Limb (tissue), 2 donors: Measurements from ENCODE around the gene FCGBP.
"Not testable (repeated sequence)": the region's sequence is repeated elsewhere in the genome, so short reads cannot be mapped to it uniquely, and the experiment has no call there.

Experiments used
- DNase-seq, 2 donors: peaks; one replicate each; pipeline ENCODE4 v3.0.0-alpha.2; 2016; ENCODE audit errors: extremely low spot score in 2 of 2

FCGBP gene

DNA sequence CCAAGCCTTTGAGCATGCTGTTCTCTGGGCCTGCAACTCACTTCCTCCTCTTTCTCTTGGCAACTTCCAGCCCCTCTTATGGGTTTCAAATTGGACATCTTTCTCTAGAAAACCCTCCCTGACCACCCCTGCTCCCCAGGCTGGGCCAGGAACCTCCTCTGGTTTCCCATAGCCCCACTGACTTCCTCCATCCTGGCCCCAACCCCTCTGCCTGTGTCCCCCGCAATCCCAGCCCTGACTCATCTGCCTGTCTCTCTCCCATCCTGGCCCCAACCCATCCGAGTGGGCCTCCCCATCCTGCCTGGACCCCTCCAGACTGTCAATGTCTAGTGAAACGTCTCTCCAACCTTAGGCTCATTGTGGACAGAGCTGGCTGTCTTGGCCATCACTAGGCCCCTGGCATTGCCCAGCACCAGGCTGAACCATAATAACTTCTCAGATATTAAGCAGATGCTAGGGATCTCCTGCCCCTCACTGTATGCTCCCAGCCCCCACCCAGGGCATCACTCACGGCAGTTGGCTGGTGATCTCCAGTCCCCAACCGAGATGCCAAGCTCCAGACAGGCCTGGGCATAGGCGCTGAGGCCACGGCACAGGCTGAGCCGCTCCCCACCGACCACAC lies 16.8 kb downstream of the FCGBP start:
- no peak for DNase-seq

DNA sequence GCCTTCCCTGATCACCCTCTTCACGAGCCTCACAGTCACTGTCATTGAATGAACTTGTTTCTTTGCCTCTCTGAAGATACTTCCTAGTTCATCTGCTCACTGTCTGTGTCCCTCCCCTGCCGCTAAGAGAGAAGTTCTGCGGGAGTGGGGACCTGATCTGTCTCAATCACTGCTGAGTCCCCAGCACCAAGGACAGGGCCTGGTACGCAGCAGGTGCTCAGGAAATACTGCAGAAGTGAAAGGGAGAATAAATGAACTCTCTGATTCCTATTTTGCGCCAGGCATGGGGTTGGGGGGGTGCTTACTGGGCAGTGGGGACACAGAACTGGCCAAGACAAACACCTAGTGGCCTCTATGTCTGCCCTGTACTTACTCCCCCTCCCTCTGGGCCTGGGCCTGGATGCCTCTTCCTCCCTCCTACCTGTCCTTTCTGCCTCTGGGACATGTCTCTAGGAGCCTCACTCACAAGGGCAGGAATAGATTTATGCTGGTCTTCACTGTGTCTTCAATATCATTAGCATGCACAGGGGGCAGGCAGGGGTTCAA lies 17.5 kb downstream of the FCGBP start:
- no peak for DNase-seq

DNA sequence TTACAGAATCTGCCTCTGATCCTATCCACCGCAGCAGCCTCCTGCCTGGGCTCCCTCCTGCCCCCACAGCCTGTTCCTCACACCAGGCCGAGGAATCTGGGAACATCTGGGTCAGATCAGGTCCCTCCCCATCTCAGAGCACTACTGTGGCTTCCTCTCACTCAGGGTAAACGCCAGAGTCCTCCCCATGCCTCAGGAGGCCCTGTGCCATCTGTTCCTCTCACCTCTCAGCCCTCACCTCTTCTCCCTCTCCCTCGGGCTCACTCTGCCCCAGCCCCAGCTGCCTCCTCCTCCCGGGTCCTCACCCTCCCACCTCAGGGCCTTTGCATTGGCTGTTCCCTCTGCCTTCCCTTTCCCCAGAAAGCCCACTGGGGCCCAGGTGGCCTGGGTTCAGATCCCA lies 18.2 kb downstream of the FCGBP start:
- DNase-seq, result no peak

DNA sequence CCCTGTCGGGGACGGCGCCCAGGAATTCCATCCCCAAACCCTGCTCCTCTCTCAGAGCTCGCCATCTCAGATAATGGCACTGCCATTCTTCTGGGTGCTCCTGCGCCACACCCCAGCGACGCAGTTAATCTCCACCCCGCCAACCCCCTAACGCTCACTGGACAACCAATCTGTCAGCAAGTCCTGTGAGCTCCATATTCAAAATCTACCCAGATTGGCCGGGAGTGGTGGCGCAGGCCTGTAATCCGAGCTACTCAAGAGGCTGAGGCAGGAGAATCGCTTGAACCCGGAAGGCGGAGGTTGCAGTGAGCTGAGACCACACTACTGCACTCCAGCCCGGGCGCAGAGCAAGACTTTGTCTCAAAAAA lies 18.6 kb downstream of the FCGBP start:
- DNase-seq, result no peak

DNA sequence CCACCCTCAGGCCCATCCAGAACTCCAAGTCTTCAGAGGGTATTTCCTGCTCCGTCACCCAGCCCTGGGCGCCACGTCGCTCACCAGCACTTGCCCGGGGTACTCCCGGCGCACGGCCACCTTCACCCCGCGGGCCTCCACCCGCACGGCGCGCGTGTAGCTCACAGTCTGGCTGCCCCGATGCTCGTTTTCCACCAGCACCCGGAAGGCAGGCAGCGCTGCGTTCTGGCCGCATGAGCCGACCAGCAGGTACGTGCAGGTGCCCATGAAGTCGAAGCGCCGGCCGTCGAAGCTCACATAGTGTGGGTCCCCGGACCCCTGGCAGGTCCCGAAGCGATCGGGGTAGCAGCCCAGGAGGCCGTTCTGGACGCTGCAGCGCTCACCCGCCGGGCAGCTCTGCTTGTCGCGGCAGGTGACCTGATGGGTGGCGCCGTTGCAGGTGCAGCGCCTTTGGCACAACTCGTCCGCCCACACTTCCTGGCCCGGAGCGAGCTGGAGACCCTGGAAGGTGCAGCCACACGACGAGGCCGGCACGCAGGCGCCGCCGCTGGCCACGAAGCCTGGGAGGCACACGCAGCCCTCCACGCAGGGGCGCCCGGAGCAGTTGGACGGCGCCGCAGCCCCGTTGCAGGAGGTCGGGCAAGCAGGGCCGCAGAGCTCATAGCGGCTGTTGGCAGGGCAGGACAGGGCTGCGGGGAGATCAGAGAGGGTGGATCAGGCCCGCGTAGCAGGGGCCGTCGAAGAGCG lies 19.2 kb downstream of the FCGBP start:
- DNase-seq, result no peak

DNA sequence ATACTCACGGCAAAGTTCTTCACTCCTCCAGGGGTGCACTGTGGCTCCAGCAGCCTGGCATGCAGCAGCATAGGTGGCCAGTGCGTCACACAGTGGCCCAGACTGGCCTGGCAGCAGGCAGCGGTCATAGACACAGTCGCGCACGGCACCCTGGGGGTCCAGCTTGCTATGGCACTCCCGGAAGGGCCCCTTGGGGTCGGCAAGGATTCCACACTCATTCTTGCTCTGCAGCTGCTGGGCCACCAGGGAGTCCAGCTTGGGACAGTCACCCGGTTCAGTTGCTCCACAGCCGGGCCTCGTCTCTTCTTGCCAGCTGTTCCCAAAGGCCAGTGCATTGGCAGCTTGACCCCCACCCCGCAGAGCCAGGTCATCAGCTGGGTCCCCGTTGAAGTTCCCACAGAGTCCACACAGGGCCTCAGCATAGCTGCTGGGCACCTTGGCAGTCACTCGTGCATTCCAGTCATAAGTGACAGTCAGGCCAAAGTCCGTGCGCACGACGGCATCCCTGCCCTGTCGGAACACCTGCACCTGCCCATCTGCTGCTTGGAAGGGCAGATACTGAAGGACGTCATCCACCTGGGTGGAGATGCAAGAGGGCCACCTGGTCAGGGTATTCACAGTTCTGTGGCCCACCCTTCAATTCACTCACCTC lies 20.6 kb downstream of the FCGBP start:
- DNase-seq, result no peak

DNA sequence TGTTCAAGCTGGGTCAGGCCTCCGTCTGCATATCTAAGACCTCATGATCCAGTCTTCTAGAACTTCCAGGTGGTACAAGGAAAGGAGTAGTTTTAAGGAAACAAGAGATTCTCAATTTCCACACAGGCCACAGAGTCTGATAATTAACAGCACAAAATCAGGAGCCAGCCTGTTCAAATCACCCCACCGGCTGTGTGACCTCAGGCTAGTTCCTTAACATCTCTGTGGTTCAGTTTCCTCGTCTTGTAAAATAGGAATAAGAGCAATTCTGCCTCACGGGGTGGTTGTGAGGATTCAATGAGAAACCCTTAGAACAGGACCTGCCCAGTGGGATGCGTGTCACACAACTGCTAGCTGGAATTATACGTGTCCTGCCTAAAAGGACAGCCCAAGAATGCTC lies 25.6 kb downstream of the FCGBP start:
- DNase-seq, result no peak

DNA sequence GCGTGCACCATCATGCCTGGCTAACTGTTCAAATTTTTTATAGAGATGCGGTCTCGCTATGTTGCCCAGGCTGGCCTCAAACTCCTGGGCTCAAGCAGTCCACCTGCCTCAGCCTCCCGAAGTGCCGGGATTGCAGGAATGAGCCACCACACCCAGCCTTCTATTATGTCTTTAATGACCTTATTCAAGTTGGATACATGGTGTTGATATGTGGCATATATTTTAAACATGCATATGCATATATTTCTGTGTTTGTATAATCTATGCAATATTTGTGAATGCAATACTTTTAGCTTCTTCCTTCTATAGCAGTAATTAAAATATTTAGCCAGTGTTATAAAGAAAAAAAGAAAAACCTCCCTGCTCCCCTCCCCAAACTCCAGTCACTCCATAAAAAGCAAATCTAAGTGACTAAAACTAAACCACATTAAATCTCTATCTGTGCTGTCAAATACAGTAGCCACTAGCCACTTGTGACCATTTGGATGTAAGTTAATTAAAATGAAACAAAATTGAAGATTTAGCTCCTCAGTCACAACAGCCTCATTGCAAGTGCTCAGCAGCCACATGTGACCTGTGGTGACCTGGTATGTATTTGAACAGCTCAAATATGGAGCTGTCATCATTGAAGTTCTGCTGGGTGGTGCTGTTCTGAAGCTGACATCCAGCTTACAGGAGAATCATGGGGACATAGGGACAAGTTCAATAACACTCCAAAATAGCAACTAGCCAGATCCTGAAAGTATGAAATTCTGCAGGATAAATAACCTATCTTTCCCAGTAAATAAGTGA lies 27.4 kb downstream of the FCGBP start:
- no peak for DNase-seq

DNA sequence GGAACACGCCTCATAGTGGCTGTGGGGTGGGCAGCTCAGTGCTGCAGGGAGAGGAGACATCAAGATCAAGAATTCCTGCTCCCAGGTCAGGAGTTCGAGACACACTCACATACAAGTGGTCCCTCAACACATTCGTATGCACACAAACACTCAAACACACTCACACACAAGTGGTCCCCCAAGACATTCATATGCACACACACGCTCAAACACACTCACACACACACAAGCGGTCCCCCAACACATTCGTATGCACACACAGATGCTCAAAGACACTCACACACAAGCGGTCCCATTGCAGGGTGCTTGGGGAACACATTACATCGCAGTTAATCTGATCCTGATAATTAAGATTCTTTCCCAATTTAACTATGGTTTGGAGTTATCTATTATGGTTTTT lies 28.2 kb downstream of the FCGBP start:
- DNase-seq, result no peak

DNA sequence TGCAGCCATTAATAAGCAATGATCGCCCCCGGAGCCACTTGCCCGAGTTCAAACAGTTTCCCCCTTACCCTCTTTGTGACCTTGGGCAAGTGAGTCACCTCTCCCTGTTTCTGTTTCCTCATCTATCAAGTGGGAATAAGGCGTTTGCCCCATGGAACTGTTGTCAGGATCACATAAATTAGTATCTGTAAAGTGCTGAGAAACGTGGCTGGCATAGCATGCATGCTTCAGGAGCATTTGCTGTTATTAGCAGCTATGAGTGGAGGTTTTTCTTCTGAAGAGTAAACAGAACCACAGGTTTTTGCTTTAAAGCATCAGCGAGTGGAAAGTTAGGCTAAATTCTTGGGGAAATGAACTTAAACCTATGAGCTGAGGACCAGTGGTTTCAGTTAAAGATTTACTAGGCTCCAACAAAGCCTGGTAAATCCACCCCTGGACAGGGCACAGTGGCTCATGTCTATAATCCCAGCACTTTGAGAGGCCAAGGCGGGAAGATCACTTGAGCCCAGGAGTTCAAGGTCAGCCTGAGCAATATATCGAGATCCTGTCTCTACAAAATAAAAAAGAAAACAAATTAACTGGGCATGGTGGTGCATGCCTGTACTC lies 30.8 kb downstream of the FCGBP start:
- DNase-seq, result not testable (repeated sequence)

DNA sequence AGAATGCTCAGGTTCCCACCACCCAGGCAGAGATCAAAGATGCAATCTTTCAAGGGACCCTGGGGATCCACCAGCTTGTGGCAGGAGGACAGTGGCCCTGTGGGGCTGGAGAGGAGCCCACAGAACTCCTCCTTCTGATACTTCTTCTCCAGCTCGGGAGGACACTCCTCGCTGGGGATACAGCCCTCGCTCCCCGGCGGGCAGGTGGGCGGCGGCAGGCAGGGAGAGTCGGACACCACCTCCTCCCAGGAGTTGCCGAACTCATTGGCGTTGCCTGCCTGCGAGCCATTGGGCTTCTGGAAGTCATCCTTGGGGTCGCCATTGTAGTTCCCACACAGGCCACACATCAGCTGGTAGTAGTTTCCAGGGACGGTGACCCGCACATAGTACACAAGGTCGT lies 32.1 kb downstream of the FCGBP start:
- DNase-seq, result not testable (repeated sequence)

DNA sequence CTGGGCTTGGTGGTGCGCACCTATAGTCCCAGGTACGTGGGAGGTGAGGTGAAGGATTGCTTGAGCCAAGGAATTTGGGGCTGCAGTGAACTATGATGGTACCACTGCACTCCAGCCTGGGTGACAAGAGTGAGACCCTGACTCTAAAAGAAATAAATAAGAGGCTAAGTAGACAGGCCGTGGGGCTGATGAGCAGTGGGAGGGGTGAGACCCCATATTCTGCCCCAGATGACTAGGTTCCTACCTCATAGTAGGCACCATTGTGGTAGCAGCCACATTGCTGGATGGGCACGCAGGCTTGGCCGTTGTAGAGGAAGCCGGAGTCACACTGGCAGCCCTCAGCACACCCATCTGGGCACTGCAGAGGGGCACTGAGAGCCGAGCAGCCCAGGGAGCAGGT lies 32.8 kb downstream of the FCGBP start:
- not testable (repeated sequence) for DNase-seq

DNA sequence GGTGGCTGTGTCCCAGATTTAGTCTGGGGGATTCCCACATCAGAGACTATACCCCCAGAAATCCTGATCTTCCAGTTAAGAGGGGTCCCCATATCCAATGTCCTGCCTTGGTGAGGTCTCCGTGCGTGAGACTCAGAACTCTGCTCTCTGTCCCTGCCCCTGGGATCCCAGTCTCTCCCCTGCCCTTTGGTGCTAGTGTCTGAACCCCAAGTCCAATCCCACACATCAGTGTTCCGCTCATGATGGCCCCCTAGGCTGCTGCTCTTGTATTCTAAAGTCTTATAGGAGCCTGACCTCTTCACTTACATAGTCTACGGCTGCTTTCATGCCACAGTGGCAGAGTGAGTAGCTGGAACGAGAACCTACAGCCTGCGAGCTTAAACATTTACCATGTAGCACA lies 35.6 kb downstream of the FCGBP start:
- not testable (repeated sequence) for DNase-seq

DNA sequence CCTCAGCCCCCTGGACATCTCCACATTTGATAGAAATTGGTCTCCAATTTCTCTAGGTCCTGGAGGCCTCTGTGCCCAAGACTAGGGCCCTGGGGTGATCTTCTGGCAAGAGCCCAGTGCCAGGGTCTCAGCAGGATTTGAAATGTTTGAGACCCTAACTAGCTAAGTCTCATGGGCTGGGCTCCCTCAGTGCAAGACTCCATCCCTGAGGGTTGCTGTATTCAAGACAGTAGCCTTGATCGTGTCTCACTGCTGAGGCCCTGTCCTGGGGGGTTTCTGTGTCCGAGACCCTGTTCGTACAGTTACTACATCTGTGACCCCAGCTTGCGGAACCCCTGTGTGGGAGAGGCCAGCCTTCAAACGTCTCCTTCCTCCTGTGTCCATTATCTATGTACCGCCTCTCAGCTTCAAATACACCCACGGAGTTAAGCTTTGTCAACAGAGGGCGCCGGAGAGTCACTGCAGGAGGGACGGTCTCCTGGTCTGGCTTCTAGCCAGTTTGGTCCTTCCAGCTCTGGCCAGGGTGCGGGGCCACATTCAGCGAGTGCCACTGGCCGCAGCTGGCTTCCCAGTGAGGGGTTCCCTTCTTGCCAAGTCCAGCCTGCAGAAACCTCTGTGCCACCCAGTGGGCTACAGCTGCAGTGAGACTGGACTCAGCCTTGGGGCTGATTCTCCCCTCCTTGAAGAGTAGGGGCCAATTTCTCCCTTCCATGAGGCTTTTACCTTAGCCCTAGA lies 36.8 kb downstream of the FCGBP start:
- DNase-seq, result not testable (repeated sequence)

DNA sequence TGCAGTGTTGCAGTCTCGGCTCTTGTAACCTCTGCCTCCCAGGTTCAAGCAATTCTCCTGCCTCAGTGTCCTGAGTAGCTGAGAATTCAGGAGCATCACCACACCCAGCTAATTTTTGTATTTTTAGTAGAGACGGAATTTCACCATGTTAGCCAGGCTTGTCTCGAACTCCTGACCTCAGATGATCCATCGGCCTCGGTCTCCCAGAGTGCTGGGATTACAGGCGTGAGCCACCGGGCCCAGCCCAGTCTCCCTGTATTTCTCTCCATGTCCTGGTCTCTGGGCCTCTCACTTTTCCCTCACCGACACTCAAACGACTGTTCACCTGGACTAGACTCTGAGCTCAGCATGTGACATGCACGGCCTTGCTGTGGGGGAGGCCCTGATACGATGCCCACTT lies 39.3 kb downstream of the FCGBP start:
- DNase-seq, result not testable (repeated sequence)

DNA sequence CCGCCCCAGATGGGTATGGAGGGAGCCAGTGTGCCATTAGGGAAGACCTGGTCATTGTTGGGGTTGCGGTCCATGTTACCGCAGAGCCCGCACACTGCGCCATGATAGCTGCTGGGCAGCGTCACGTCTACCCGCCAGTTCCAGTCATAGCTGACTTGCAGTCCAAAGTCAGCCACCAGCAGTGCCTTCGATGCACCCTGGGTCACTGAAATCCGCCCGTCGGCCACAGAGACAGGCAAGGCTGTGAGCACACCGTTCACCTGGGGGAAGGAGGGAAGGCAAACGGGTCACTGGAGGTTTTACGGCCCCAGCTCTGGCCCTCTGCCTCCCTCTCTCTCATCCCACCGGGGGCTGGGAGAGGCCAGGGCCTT lies 40.2 kb downstream of the FCGBP start:
- DNase-seq, result not testable (repeated sequence)

DNA sequence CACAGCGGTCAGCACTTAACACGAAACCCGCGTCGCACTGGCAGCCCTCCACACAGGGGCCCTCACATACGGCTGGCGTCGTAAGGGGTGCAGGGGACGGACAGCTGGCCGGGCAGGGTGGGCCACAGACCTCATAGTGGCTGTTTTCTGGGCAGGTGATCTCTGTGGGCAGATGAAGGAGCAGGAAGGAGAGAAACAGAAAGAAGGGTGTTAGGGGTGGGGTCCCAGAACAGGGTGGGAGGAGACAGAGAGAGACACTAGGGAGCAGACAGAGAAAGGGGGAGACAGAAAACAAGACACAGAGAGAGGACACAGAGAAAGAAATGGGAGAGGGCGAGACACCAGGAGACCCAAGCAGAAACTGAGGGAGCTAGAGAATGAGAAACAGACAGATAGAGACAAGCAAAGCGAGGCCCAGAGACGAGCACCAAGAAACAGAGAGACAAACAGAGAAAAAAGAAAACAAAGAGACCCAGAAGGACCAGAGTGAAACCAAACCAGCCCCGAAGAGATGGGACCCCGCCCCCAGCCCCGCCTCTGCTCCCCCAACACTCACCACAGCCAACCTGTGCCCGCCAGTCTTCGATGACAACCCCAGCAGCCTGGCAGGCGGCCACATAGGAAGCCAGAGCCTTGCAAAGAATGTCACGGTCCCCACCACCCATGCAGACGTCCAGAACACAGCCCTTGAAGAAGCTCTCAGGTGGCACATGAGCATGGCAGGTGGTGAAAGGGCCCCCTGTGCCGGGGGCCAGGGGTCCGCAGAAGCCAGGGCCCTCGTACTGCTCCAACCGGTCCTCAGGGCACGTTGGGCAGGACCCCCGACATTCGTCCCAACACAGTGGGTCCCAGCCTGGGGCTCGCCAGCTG lies 40.8 kb downstream of the FCGBP start:
- peak in 1 of 2 donors; percentile 75 for DNase-seq

DNA sequence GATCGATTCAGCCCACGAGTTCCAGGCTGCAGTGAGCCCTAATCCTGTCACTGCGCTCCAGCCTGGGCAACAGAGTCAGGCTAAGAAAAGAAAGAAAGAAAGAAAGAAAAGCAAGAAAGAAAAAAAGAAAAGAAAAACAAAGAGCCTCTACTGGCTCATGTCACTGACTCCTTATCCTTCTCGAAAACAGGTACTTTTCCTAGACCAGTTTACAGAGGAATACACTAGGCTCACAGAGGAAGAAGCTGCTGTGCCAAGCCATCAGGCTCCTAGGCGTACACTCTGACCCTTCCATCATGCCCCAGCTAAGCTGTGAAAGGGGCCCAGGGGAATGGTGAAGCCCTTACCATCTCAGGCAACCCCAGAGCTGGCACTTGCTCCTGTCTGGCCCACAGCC lies 41.9 kb downstream of the FCGBP start:
- not testable (repeated sequence) for DNase-seq

DNA sequence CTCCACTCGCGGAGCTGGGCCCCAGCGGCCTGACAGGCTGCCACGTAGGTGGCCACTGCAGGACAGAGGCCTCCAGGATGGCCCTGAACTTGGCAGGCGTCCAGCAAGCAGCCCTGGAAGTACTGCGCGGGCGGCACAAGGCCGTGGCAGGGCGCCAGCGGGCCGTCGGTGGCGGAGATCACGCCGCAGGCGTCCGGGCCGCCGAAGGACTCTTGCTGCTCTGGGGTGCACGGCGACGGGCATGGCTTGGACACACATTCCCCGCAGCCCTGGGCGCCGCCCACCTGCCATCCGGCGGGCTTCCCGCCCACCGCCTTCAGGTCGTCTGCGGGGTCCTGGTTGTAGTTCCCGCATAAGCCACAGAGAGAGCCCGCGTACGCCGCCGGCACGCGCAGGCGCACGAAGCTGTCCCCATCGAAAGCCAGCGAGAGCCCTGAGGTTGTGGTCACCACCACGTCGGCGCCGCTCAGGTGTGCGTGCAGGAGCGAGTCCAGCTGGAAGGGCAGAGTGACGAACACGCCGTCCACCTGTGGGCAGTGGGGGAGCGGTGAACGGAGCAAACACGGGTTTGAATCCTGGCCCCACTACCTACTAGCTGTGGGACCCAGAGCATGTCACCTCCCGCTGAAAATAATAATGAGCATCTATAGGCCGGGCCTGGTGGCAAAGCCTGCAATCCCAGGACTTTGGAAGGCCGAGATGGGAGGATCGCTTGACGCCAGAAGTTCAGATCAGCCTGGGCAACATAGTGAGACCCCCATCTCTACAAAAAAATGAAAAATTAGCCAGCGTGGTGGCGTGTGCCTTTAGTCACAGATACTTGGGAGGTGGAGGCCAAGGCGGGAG lies 42.6 kb downstream of the FCGBP start:
- DNase-seq, result peak in 1 of 2 donors; percentile 73
